UCSD-AML1 (cell line): Measurements from ENCODE around the gene GPR146.
"Not testable (repeated sequence)": the region's sequence is repeated elsewhere in the genome, so short reads cannot be mapped to it uniquely, and the experiment has no call there.

ENCODE experiments used
- DNase-seq: peaks from one replicate; lab custom pipeline; 2025; ENCODE audit not compliant: unreplicated experiment; lab: John Stamatoyannopoulos, UW

GPR146 gene

GRCh38 chr7:1044189-1045068, at the start of gene GPR146:
TSS of gene GPR146 (plus strand) at chr7:1044546. CDS start at chr7:1057516, 12,970 bp downstream.
- peak; percentile 87 for DNase-seq

GRCh38 chr7:994592-995308, 49.6 kb upstream of the GPR146 start:
- DNase-seq = no peak

GRCh38 chr7:995571-995970, 48.8 kb upstream of the GPR146 start:
- no peak for DNase-seq

- DNase-seq = no peak
Measured at GRCh38 chr7:996079-996872, 48.1 kb upstream of the GPR146 start.

- no peak for DNase-seq
Measured at GRCh38 chr7:997404-998395, 46.6 kb upstream of the GPR146 start.

- DNase-seq = no peak
Measured at GRCh38 chr7:999149-999879, 45.0 kb upstream of the GPR146 start.

GRCh38 chr7:999941-1000935, 44.1 kb upstream of the GPR146 start:
- no peak for DNase-seq

- not testable (repeated sequence) for DNase-seq
Measured at GRCh38 chr7:1001069-1001770, 43.1 kb upstream of the GPR146 start.

- DNase-seq = not testable (repeated sequence)
Measured at GRCh38 chr7:1002026-1002425, 42.3 kb upstream of the GPR146 start.

- not testable (repeated sequence) for DNase-seq
Measured at GRCh38 chr7:1002445-1002844, 41.9 kb upstream of the GPR146 start.

- no peak for DNase-seq
Measured at GRCh38 chr7:1004018-1004852, 40.1 kb upstream of the GPR146 start.

GRCh38 chr7:1005303-1005702, 39.0 kb upstream of the GPR146 start:
- DNase-seq = no peak

GRCh38 chr7:1007901-1008300, 36.4 kb upstream of the GPR146 start:
- no peak for DNase-seq

GRCh38 chr7:1008733-1009363, 35.5 kb upstream of the GPR146 start:
- no peak for DNase-seq

- DNase-seq = no peak
Measured at GRCh38 chr7:1009747-1010146, 34.6 kb upstream of the GPR146 start.

GRCh38 chr7:1010226-1010625, 34.1 kb upstream of the GPR146 start:
- DNase-seq = no peak
